HG03097 (cell line): ENCODE data around the gene PPP2R5B.

Experiments used
- ATAC-seq: cut with Tn5 transposase; IDR thresholded peaks from one replicate; pipeline ENCODE4 v1.9.1; 2021; ENCODE audit not compliant: unreplicated experiment, low FRiP score

Gene PPP2R5B

GRCh38 chr11:64925536-64926436 lies 1.3 kb downstream of the PPP2R5B start:
- ATAC-seq: no peak

GRCh38 chr11:64926689-64927088 lies 2.2 kb downstream of the PPP2R5B start:
- ATAC-seq: no peak

- no peak for ATAC-seq
Measured at GRCh38 chr11:64928957-64929356, 4.5 kb downstream of the PPP2R5B start.

GRCh38 chr11:64929625-64930024 lies 5.1 kb downstream of the PPP2R5B start:
- no peak for ATAC-seq

GRCh38 chr11:64930340-64930739 lies 5.9 kb downstream of the PPP2R5B start:
- ATAC-seq: no peak

GRCh38 chr11:64931290-64931689 lies 6.8 kb downstream of the PPP2R5B start:
- no peak for ATAC-seq

GRCh38 chr11:64932324-64932723 lies 7.8 kb downstream of the PPP2R5B start:
- no peak for ATAC-seq

- ATAC-seq: no peak
Measured at GRCh38 chr11:64933213-64933934, 8.9 kb downstream of the PPP2R5B start.

- ATAC-seq: no peak
Measured at GRCh38 chr11:64933935-64934681, 9.6 kb downstream of the PPP2R5B start.

- ATAC-seq: no peak
Measured at GRCh38 chr11:64934682-64935358, 10.3 kb downstream of the PPP2R5B start.

GRCh38 chr11:64935359-64936081 lies 11.0 kb downstream of the PPP2R5B start, which contains the start of gene GPHA2:
Gene GPHA2, minus strand, starts transcription at chr11:64935893. Its CDS starts 433 bp downstream, at chr11:64935460.
- no peak for ATAC-seq

GRCh38 chr11:64936539-64936938 lies 12.1 kb downstream of the PPP2R5B start:
- no peak for ATAC-seq

GRCh38 chr11:64947208-64947814 lies 22.8 kb downstream of the PPP2R5B start:
- ATAC-seq: no peak

GRCh38 chr11:64951529-64951928 lies 27.0 kb downstream of the PPP2R5B start:
- no peak for ATAC-seq

- ATAC-seq: no peak
Measured at GRCh38 chr11:64954201-64954600, 29.7 kb downstream of the PPP2R5B start.

GRCh38 chr11:64959498-64959897 lies 35.0 kb downstream of the PPP2R5B start:
- no peak for ATAC-seq

GRCh38 chr11:64960719-64961118 lies 36.2 kb downstream of the PPP2R5B start:
- no peak for ATAC-seq

GRCh38 chr11:64963072-64963631 lies 38.7 kb downstream of the PPP2R5B start:
- no peak for ATAC-seq

- ATAC-seq: no peak
Measured at GRCh38 chr11:64967375-64967774, 42.9 kb downstream of the PPP2R5B start.
